Endothelial cell of umbilical vein (primary cell): ENCODE measurements around the gene RARRES2. TPM values are rescaled to one million over a fixed set of nuclear protein-coding genes. Genes with fewer than 3 reads are reported as not detected.

Experiments
- BruUV-seq: library from RNA; stranded (reverse); fragments of 400-500 nt; replicated peaks from 2 replicates; lab custom pipeline; 2021; lab: Mats Ljungman, UMichigan
- CTCF ChIA-PET: fragments of 300-600, 350-600 bp; sonication (Branson Sonifier 250); formaldehyde crosslinking; loops from one replicate; lab custom pipeline; 2021; ENCODE audit warnings: antibody characterized with exemption, inconsistent platforms; lab: Charles Lee
- POLR2A ChIA-PET: fragments of 300-600, 350-600 bp; sonication (Branson Sonifier 250); formaldehyde crosslinking; loops from one replicate; lab custom pipeline; 2021; ENCODE audit warnings: antibody characterized with exemption, inconsistent platforms; lab: Charles Lee
- DNase-seq: peaks from one replicate; pipeline ENCODE4 v3.0.0-alpha.2; 2011; ENCODE audit warnings: low read depth, low spot score
- FAIRE-seq: peaks from 2 replicates; lab custom pipeline; 2011; peaks lifted over from hg19 to GRCh38; lab: Jason Lieb, UNC
- H2AFZ ChIP-seq: 2 replicates; pipeline ENCODE4 v1.6.0; 2012; ENCODE audit warnings: low read depth, low read length, control low read depth, inconsistent platforms
- H3K27ac ChIP-seq: 2 replicates; pipeline ENCODE4 v1.5.1; 2011; ENCODE audit warnings: low read depth, mild to moderate bottlenecking, control low read depth, low read length, moderate library complexity; ENCODE audit not compliant: insufficient read depth
- H3K27me3 ChIP-seq, 2 experiments: 2 replicates each; pipeline versions ENCODE4 v1.6.0 to v1.6.1; 2011; ENCODE audit warnings: low read length in 2 of 2, mixed read lengths in 1 of 2; ENCODE audit not compliant: control insufficient read depth in 2 of 2, insufficient read depth in 2 of 2
- H3K36me3 ChIP-seq, 2 experiments: 2 replicates in 1 of 2; 3 replicates in 1 of 2; pipeline ENCODE4 v1.5.1; 2011; ENCODE audit warnings: low read length in 2 of 2, mild to moderate bottlenecking in 1 of 2, moderate library complexity in 1 of 2; ENCODE audit not compliant: control insufficient read depth in 2 of 2, insufficient read depth in 2 of 2; ENCODE audit errors: extremely low read depth in 1 of 2
- H3K4me1 ChIP-seq: 3 replicates; pipeline ENCODE4 v1.5.1; 2011; ENCODE audit warnings: mild to moderate bottlenecking, low read length; ENCODE audit not compliant: control insufficient read depth, insufficient read depth; ENCODE audit errors: extremely low read depth
- H3K4me2 ChIP-seq: 2 replicates; pipeline ENCODE4 v1.6.1; 2011; ENCODE audit warnings: low read length, control low read depth, mixed read lengths; ENCODE audit not compliant: insufficient read depth
- H3K4me3 ChIP-seq, 3 experiments: fragments of 200-600 bp in 1 of 3; sonication (generic), shearing (Covaris generic) in 1 of 3; replicated peaks in 1 of 3; 2 replicates each; pipeline ENCODE4 v1.5.1; 2011 to 2016; ENCODE audit warnings: control low read depth in 3 of 3, low read length in 3 of 3, mild to moderate bottlenecking in 2 of 3, inconsistent platforms in 1 of 3, low read depth in 1 of 3, moderate library complexity in 1 of 3; ENCODE audit not compliant: insufficient read depth in 1 of 3
- H3K79me2 ChIP-seq: 2 replicates; pipeline ENCODE4 v1.6.0; 2012; ENCODE audit warnings: low read length, inconsistent platforms; ENCODE audit not compliant: control insufficient read depth, insufficient read depth
- H3K9ac ChIP-seq: replicated peaks from 2 replicates; pipeline ENCODE3; 2011; ENCODE audit warnings: low read length, control low read depth; ENCODE audit not compliant: insufficient read depth; ENCODE audit errors: extremely low read depth
- H3K9me1 ChIP-seq: replicated peaks from 3 replicates; pipeline ENCODE4 v1.6.0; 2011; ENCODE audit warnings: mild to moderate bottlenecking, low read length; ENCODE audit not compliant: control insufficient read depth, insufficient read depth; ENCODE audit errors: extremely low read depth
- H3K9me3 ChIP-seq: replicated peaks from 2 replicates; pipeline ENCODE4 v1.5.1; 2012; ENCODE audit warnings: low read length, inconsistent platforms; ENCODE audit not compliant: control insufficient read depth, insufficient read depth
- H4K20me1 ChIP-seq: replicated peaks from 2 replicates; pipeline ENCODE3; 2011; ENCODE audit warnings: mild to moderate bottlenecking, low read length; ENCODE audit not compliant: control insufficient read depth, insufficient read depth; ENCODE audit errors: extremely low read depth
- CTCF ChIP-seq, 2 donors: IDR thresholded peaks; 1 replicate in 1 of 2; 2 replicates in 1 of 2; pipeline ENCODE4 v1.5.1; 2011; ENCODE audit warnings: low read length in 2 of 2, mild to moderate bottlenecking in 2 of 2, moderate library complexity in 2 of 2, control low read depth in 1 of 2, inconsistent platforms in 1 of 2, low read depth in 1 of 2; ENCODE audit not compliant: insufficient read depth in 1 of 2; ENCODE audit errors: extremely low read depth in 1 of 2
- EZH2 ChIP-seq: IDR thresholded peaks from 2 replicates; pipeline ENCODE4 v1.6.1; 2012; ENCODE audit warnings: borderline replicate concordance, low read depth, mild to moderate bottlenecking, moderate library complexity, low read length, inconsistent platforms; ENCODE audit not compliant: severe bottlenecking
- FOS ChIP-seq: IDR thresholded peaks from 2 replicates; pipeline ENCODE4 v1.6.1; 2011; ENCODE audit warnings: mild to moderate bottlenecking, low read length, moderate library complexity, borderline replicate concordance; ENCODE audit not compliant: insufficient read depth
- GATA2 ChIP-seq: IDR thresholded peaks from 2 replicates; pipeline ENCODE4 v1.7.0; 2011; ENCODE audit warnings: low read depth, mild to moderate bottlenecking, moderate library complexity, mixed read lengths, low read length; ENCODE audit not compliant: insufficient read length, insufficient read depth
- JUN ChIP-seq: IDR thresholded peaks from 2 replicates; pipeline ENCODE4 v1.6.1; 2011; ENCODE audit warnings: borderline replicate concordance, low read depth; ENCODE audit not compliant: insufficient read length, insufficient read depth
- MAX ChIP-seq: IDR thresholded peaks from 2 replicates; pipeline ENCODE4 v1.6.1; 2011; ENCODE audit not compliant: insufficient read depth, insufficient read length
- MYC ChIP-seq: IDR thresholded peaks from one replicate; pipeline ENCODE4 v1.6.1; 2011; ENCODE audit warnings: mild to moderate bottlenecking, low read depth, low read length
- POLR2A ChIP-seq: IDR thresholded peaks from 2 replicates; pipeline ENCODE4 v1.6.1; 2012; ENCODE audit warnings: low read depth, mild to moderate bottlenecking, control low read depth, low read length
- POLR2AphosphoS5 ChIP-seq: IDR thresholded peaks from 2 replicates; pipeline ENCODE4 v1.6.1; 2012; ENCODE audit warnings: low read depth, mild to moderate bottlenecking, control low read depth, low read length, moderate library complexity; ENCODE audit not compliant: insufficient read depth
- dilution Hi-C: fragments of 300-500 bp; cut with MboI; formaldehyde crosslinking; loops from one replicate; pipeline ENCODE4 v1.15.0; 2019; ENCODE audit warnings: low sequenced_read_pairs; ENCODE audit not compliant: extremely low pct_ligation_motif_present
- intact Hi-C: fragments of 100-400 bp; cut with micrococcal nuclease; formaldehyde crosslinking; loops from one replicate; pipeline ENCODE4 v1.10.0; 2022
- polyA plus RNA-seq, 4 experiments: library from polyadenylated mRNA; depleted of rRNA in 3 of 4; stranded (reverse) in 3 of 4; unstranded in 1 of 4; fragments of >200 nt; gene quantifications; 2 replicates each; pipeline versions ENCODE4 v1.2.1 to v1.2.3, GENCODE V29; 2011 to 2012; ENCODE audit warnings: missing spikeins in 1 of 4
- total RNA-seq: library from RNA; stranded (reverse); gene quantifications from 2 replicates; pipeline ENCODE4 v1.2.3, GENCODE V29; 2021

RARRES2 gene
- total and polyA plus RNA-seq, 2 donors (not counting 3 experiments of a cell fraction or from before 2014, with no cell fraction given) = not detected

GRCh38 chr7:150340024-150340749, 1.2 kb downstream of the RARRES2 start:
- ChIA-PET CTCF (no interaction called here), POLR2A (no interaction called here)
- no TSS peak for BruUV-seq

More at GRCh38 chr7:150340024-150340749, 1.2 kb downstream of the RARRES2 start:
- Histone ChIP-seq H4K20me1 (no peaks in the 10 kb centered on the region), H3K9ac (no peak overlapping the region), H3K4me2 (no peak overlapping the region), H3K27me3 (peaks cover 28 to 35% of the 10 kb centered on the region in 2 experiments), H3K79me2 (no peaks in the 10 kb centered on the region), H3K36me3 (no peaks in the 10 kb centered on the region), H3K4me3 (no peak overlapping the region), H3K27ac (no peak overlapping the region), H2AFZ (no peak overlapping the region), H3K9me1 (no peaks in the 10 kb centered on the region), H3K9me3 (no peaks in the 10 kb centered on the region), H3K4me1 (no peaks in the 10 kb centered on the region)
- no peak for FAIRE-seq
- intact Hi-C loops (no loop called here), dilution Hi-C loops (no loop called here)
- TF ChIP-seq MAX = no peak
- no peak for TF ChIP-seq EZH2
- no peak for TF ChIP-seq CTCF (IDR thresholded peaks at IDR 0.05; ENCODE audit: extremely low read depth in 1 of 2, insufficient read depth in 1 of 2, low read depth in 1 of 2, low read length in 2 of 2)
- TF ChIP-seq MYC = no peak
- TF ChIP-seq POLR2A = no peak
- TF ChIP-seq GATA2 = no peak
- TF ChIP-seq POLR2AphosphoS5 = no peak
- TF ChIP-seq FOS = no peak
- no peak for TF ChIP-seq JUN
- no peak for DNase-seq
